Endometrium (tissue), 2 donors: ENCODE measurements around the gene NHSL2.
A peak's percentile ranks its signal among the peaks of the same experiment; 100 is the strongest.
"Not testable (repeated sequence)": the region's sequence is repeated elsewhere in the genome, so short reads cannot be mapped to it uniquely, and the experiment has no call there.

Source experiments
- FAIRE-seq: peaks from 2 replicates; lab custom pipeline; 2012; peaks lifted over from hg19 to GRCh38; lab: Jason Lieb, UNC
- donor health status: control.
- donor health status: control.

Gene NHSL2

DNA sequence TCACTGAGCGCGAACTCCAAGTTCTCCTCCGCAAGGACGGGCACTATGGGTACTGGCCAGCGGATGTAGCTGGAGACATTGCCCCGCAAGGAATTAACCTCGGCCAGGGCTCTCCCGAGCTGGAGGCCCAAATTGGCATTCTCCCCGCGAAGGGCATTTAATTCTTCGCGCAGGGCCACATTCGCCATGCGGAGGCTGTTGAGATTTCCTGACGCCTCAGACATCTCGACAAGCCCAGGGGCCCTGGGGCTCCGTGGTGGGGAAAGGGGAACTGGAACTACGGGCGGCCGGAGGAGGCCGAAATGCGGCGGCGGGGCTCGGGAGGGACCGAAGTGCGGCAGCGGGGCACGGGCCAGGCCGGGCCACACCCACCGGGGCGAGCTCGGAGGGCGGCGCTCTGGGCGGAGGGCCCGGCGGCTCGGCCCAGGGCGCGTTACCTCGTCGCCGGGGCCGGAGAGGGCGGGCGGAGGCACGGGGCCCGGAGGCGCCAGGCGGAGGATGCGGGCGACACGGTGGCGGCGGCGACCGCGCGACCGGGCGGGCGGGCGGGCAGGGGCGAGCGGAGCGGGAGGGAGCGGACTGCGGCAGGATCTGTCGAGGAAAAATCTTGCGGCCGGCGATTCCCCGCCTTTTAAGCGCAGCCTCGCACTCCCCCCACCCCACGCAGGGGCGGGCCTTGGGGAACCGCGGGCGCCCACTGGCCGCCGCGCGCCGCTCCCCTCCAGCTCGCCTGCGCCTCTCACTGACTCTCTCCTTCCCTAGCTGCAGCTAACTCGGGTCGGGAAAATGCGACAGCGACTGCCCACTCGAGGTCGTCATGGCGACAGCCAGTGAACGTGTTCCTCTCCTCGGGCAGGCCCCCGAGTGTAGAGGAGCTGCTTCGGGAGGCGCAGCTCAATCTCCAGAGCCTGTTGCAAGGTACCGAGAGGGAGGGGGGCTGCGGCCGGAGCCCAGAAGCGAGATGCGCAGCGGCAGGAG, 221.0 kb downstream of the NHSL2 start, which contains the start of gene RTL5:
Gene RTL5 (minus strand): TSS at position 599 of the 978 bp plus-strand sequence.
- FAIRE-seq: no peak

DNA sequence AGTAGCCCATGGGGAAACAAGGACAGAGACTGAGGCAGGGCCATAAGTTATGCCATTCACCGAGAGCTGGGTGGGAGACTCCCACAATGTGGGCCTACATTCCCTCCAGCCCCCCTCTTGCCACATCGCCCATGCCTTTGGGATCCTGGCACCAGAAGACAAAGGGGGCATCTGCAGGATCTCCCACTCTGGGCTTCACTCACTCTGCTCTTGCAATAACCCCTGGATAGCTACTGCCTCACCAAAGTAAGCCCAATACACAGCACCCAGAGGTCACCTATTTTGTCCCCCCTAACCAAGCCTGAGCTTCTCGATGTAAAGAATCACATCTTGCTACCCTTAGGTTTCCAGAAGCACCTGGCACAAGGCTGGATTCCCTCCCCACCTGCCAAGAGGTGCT, 221.8 kb downstream of the NHSL2 start:
- FAIRE-seq: no peak

DNA sequence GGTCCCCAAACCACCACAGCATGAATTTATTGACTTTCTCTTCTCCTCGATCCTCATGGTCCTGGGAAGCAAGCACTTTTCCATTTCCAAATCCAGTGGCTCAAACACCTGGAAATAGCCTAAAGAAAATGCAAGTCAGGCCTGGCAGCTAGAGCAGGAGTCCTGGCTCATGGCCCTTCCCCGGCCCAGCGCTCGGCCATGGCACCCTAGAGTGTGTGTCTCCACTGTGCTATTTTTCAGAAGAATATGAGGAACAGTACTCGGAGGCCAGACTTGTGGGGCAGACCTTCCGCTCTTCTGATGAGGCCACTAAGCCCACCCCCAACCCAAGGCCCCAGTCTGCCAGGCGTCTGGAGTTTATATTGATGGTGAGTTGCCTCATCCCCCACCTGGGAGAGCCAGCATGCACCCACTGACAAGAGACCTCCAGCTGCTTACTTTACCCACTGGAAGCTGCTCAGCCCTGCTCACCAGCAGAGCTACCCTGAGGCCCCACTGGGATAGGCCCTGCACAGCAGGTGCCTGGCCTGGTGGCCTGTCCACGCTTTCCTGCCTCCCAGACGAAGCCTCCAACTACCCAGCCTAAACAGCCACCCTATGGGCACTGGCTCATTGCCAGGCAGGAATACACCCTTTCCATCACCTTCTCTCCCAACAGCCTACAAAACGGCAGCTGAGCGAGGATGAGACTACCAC, 223.4 kb downstream of the NHSL2 start:
- FAIRE-seq: no peak

DNA sequence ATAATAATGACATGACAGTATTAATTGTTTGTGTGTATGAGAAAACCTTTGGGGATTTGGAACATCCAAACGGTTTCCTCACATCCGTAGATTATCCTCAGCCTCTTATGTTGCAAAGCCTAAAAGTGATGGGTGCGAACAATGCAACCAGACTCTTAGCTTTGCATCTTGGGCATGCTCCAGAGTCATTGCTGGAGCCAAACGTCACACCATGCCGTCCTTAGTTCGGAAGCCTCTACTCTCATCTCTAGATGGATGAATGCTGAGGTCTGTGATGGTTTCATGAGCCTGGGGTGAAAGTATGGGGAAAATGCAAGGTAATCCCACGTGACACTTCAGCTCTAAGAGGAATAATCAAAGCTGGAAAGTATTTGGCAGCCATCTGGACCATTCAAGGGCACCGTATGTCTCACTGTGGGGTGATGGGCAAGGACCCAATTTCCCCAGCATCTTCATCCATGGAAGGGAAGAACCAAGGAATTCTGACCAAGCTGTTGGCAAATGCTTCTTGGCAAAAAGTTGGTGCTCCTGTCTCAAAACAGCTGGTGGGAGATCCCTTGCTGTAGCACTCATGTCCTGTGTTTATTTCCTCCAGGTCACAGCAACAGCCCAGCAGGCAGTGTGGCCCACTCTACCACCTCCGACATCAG, 227.3 kb downstream of the NHSL2 start:
- FAIRE-seq: no peak

DNA sequence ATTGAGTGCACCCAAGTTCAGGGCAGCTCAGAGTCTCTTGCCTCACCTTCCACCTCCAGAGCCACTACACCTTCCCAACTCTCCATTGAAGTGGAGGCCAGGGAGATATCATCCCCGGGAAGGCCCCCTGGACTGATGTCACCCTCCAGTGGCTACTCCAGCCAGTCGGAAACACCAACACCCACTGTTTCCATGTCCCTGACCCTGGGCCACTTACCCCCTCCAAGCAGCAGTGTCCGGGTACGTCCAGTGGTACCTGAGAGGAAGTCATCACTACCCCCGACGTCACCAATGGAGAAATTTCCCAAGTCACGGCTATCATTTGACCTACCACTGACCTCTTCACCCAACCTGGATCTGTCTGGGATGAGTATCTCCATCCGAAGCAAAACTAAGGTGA, 228.9 kb downstream of the NHSL2 start:
- FAIRE-seq: no peak

DNA sequence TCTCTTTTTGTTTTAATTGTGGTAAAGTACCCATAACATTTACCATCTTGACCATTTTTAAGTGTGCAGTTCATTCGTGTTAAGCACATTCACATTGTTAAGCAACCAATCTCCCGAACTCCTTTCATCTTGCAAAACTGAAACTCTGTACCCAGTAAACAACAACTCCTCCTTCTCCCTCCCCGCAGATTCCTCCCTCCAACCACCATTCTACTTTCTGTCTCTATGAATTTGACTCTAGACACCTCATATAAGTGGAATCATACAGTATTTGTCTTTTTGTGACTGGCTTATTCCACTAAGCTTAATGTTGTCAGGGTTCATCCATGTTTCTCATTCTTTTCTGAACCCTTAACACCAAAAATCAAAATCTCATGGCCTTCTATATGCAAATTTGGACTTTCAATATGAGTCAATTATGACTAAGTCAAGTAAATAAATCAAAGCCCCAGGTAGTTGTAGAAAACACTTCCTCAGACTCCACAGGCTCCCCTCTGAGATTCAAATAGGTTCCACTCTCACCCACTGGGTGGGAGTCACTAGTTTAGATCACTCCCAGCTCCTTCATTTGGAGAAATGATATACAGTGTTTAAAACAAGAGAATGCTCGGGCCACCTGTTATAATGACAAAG, 230.8 kb downstream of the NHSL2 start:
- no peak for FAIRE-seq

DNA sequence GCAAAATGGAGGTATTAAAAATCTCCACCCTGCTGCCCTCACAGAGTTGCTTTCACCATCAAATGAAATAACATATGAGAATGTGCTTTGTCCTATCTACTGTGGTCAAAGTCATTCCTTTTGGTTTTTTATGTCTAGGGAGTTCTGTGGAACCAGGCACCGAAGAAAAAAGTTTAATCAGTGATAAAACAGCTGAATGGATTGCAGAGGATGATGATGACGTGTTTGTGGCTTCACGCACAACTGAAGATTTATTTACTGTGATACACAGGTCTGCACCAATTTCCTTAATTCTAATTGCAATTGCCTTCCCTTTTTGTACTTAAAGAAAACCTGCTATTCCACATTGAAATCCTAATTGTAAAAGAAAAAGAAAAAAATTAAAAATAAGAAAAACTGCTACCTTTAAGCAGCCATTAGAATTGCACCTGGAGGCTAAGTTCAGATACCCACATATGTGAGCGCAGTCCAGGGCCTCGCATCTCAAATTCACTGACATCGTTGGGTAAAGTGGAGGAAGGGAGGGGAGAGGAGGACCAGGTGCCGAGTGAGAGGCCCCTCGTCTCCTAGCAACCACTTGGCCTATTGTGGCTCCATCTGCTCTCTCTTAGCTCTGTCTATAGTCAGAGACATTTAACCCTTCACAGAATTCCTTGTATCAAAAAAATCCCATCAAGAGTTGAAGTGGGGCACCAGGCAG, 231.6 kb downstream of the NHSL2 start:
- FAIRE-seq: no peak

DNA sequence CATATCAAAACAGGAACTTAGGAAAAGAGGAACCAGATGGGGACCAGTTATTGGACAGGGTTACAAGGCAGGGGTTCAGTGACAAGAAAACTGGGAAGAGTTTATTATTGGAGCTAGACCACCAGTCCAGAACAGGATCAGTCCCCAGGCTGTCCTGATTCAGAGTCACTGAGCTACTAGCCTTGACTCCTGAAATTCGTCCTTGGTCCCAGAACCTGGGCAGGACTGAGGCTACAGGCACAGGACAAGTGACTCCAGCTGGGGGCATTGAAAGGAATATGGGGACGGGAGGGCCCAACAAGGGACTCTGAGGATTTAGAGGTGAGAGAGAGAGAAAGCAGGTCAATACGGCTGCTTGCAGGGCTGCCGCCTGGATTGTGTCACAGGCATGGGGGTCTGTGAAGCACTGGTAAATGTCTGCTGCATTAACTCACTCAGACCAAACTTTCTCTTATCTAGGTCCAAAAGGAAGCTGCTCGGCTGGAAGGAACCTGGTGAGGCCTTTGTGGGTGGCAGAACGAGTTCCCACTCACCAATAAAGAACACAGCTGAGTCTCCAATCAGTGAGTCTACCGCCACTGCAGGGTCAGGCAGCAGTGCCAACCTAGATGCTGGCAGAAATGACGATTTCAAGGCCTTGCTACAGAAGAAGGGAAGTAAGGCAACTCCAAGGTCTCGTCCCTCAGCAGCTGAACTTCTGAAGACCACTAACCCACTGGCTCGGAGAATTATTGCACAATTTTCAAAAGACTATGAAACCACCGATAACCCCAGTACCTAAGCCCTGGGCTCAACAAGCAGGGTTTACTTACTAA, 232.4 kb downstream of the NHSL2 start:
- no peak for FAIRE-seq

DNA sequence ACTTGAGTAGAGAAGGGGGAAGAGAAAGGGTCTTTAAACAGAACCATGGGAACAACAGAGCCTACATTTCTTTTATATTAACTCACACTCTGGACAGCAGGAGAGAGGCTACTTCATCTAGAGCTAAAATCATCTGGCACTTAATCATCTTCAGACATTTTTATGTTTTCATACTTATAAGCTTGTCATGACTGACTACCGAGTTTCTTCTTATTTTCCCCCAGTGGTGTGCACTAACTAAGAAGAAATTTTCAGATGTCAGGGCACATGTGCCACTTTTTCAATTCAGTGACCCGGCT, 232.9 kb downstream of the NHSL2 start:
- FAIRE-seq: no peak

DNA sequence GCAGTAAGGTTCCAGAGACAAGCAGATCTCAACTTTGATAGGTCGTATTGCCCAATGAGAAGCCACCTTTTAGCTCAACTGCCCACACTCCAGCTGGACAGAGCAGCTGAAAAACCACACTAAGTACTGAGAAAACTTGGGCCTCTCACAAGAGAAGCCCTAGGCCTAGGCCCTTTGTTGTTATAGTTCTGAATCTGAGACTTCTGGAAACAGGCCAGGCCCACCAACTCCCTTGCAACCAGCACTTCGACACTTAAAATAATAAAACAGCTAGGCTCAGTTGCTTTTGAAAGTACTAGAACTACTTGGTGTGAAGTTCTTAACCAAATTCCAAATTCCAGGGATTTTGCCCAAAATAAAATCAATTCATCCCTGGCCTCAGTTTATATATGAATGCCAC, 234.5 kb downstream of the NHSL2 start:
- FAIRE-seq: no peak

DNA sequence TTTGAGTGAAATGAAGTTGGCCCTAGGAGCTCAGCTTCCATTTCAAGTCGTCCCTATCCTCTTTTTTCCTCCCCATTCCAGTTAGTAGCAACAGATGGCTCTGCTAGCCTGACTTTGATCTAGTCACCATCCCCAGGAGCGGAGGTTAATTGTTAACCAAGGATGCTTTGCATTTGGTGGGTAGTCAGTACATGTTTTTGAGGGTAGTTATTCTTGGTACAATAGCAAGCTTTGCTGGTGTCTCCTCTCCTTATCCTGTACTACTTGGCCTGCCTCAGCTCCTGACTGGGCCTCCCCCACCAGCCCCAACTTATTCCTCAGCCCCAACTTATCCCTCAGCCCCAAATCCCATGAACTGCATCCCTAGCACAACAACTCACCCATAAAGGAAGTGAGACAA, 235.9 kb downstream of the NHSL2 start:
- FAIRE-seq: no peak

DNA sequence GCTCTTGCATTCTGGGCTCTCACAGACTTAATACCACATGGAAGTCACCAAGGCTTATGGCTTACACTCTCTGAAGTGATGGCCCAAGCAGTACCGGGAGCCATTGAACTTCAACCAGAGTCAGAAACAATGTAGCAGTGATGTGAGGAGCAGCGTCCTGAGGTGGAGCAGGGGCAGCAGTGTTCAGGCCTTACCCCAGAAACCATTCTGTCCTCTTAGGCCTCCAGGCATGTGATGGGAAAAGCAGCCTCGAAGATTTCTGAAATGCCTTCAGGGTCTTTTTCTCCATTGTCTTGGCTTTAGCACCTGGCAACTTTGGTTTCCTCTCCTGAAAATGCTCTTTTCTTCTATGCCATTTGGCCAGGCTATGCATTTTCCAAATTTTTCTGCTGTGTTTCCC, 248.1 kb downstream of the NHSL2 start:
- no peak for FAIRE-seq

DNA sequence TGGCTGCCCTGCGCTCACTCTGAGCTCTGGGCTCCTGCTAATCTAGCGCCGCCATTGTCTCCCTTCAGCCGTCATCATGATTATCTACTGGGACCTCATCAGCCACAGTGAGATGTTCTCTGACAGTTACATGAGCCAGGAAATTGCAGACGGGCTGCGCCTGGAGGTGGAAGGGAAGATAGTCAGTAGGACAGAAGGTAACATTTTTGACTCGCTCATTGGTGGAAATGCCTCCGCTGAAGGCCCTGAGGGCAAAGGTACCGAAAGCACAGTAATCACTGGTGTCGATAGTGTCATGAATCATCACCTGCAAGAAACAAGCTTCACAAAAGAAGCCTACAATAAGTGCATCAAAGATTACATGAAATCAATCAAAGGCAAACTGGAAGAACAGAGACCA, 249.1 kb downstream of the NHSL2 start:
- no peak for FAIRE-seq

DNA sequence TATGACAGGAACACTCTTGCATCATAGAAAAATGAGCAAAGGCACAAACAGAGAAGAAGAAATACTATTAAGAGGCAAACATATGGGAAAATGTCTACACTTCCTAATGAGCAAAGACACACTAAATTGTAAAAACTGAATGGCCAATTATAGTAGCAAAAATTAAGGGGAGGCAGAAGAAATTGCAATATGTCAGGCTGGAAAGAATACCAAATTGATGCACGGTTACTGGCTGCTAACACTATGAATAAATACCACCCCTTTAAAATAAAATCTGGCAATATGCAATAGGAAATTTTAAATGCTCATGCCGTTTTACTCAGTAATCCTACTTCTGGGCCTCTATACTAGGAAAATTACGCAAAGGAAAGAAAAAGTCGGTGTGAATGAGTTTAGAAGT, 254.9 kb downstream of the NHSL2 start:
- FAIRE-seq: no peak

DNA sequence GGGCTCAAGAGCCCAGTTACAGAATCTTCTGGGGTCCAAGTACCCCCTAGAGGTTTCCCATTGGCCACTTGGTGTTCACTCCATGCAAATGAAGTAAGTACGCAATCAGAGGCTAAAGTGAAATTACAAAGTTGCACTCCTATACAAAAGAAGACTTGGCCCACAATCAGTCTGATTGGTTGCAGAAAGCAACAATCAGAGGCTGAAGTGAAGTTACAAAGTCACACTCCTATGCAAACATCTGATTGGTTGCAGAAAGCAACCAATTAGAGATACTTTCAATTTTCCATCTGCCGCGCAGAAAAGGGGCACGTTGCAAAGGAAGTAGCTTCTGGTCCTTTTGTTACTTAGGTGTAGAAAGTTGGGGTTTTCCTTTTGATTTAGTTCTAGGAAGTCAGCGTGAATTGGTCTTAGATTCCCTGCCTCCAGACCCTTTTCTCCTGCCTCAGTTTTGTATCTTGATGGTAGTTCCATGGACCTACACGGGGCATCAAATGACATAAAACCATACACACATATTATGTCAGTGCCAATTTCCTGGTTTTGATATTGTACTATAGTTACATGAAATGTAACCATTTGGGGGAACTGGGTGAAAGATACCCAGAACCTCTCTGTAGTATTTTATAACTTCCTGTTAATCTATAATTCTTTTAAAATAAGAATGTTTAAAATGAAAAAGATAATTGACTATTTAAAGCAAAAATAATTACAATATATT, 258.5 kb downstream of the NHSL2 start:
- FAIRE-seq: no peak

DNA sequence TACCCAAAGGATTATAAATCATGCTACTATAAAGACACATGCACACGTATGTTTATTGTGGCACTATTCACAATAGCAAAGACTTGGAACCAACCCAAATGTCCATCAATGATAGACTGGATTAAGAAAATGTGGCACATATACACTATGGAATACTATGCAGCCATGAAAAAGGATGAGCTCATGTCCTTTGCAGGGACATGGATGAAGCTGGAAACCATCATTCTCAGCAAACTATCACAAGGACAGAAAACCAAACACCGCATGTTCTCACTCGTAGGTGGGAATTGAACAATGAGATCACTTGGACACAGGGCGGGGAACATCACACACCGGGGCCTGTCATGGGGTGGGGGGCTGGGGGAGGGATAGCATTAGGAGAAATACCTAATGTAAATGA, 265.6 kb downstream of the NHSL2 start:
- not testable (repeated sequence) for FAIRE-seq

DNA sequence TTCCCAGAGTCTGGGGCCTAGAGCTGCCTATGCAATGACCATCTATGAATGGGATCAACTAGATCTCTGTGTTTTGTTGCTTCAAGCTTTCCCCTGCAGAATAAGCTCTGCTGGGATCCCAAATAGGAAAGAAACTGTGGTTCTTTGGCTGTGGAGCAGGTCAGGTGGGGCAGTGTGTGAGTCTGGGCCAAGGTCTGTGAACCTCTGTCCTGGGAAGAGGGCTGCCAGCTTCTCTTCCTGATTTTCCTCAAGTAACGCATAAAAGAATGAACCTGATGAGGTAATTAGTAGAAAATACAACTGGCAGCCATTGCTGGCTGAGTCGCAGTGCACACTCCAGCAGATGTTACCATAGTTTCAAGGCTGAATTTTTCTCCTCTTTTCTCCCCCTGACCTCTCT, 266.3 kb downstream of the NHSL2 start:
- no peak for FAIRE-seq

DNA sequence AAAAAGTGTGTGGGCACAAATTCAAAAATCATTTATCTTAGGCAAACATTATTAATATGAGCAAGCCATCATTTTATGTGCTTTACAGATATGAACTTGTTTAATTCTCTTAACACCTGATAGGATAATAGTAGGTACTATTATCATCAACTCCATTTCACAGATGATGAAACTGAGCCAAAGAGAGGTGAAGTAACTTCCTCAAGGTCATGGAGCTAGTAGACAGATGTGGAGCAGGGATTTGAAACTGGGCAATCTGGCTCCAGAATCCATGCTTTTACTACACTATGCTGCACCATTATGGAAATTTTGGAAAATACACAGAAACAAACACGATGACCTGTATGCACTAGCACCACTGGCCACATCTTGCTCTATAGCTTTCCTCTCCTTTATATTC, 269.9 kb downstream of the NHSL2 start:
- no peak for FAIRE-seq

DNA sequence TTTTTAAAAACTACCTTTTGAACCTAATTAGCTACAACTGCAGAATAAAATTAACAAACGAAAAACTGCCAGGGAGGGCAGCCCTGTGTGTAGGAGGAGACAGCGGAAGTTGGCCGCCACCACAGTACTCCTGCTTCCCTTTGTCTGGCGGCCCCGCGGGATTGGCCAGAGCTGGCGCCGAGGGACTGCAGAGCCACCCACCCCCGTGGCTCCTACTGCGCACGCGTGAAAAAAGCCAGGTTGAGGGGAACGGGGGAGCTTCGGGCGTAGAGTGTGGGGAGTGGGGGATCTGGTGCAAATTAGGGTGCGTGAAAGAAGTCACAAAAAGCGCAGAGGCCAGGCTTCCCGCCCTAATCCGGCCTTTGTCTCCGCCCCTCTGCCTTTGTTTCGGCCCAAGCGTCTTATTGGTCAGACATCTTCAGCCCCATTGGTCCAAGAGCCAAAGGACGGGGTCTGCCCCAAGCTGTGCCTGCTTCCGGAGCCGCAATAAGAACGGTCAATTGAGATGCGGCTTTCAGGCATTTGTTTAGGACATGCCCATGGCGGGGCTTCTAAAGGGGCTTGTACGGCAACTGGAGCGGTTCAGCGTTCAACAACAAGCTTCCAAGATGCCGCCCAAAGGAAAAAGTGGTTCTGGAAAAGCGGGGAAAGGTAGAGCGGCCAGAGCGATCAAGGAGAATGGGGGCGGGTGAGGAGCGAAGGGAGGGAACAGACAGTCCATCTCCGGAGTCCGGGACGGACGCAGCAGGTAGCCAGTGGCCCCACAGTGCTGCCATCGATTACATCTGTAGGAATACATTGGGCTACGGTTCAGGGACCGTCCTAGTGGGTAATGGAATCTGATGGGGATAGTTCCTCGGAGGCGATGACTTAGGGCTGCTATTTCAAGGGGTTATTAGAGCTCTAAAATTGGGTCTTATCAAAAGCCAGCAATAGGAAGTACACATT, 270.8 kb downstream of the NHSL2 start, which contains the start of gene PIN4:
Gene PIN4 (plus strand): TSS at position 580 of the 948 bp plus-strand sequence. CDS start 29 bp downstream, at position 609.
- FAIRE-seq: peak; percentile 91
